GM23338 (cell line): Measurements from ENCODE around the gene COQ10B. TPM values are rescaled to one million over a fixed set of nuclear protein-coding genes. Genes with fewer than 3 reads are reported as not detected.

Experiments
- ATAC-seq: fragments of 200-7000 bp; cut with Tn5 transposase; 3 replicates; pipeline ENCODE4 v1.9.1; 2020
- DNase-seq: peaks from one replicate; pipeline ENCODE4 v3.0.0-alpha.2; 2015; ENCODE audit warnings: low spot score
- H2AFZ ChIP-seq: fragments of 200-600 bp; sonication (generic); 2 replicates; pipeline ENCODE4 v1.8.0; 2016; ENCODE audit warnings: antibody characterized with exemption, mild to moderate bottlenecking, moderate library complexity
- H3F3A ChIP-seq: fragments of 200-600 bp; sonication (generic); replicated peaks from 2 replicates; pipeline ENCODE4 v1.8.0; 2017; ENCODE audit warnings: antibody characterized with exemption, mixed run types, low read depth
- H3K27ac ChIP-seq: fragments of 200-600 bp; sonication (generic); 2 replicates; pipeline ENCODE4 v1.6.1; 2016; ENCODE audit warnings: low read depth
- H3K27me3 ChIP-seq: fragments of 200-600 bp; sonication (generic); 2 replicates; pipeline ENCODE4 v1.8.0; 2016; ENCODE audit warnings: mild to moderate bottlenecking, mixed run types, moderate library complexity; ENCODE audit not compliant: insufficient read depth
- H3K36me3 ChIP-seq: fragments of 200-600 bp; sonication (generic); 2 replicates; pipeline ENCODE4 v1.8.0; 2016; ENCODE audit warnings: mild to moderate bottlenecking; ENCODE audit not compliant: insufficient read depth
- H3K4me1 ChIP-seq: fragments of 200-600 bp; sonication (generic); 2 replicates; pipeline ENCODE4 v1.8.0; 2016; ENCODE audit warnings: mild to moderate bottlenecking, moderate library complexity; ENCODE audit not compliant: insufficient read depth
- H3K4me2 ChIP-seq: fragments of 200-600 bp; sonication (generic); 2 replicates; pipeline ENCODE4 v1.7.1; 2017; ENCODE audit warnings: mixed run types
- H3K4me3 ChIP-seq: fragments of 200-600 bp; sonication (generic); 2 replicates; pipeline ENCODE4 v1.6.1; 2016; ENCODE audit warnings: mixed run types
- H3K79me2 ChIP-seq: fragments of 200-600 bp; sonication (generic); replicated peaks from 2 replicates; pipeline ENCODE4 v1.8.0; 2017; ENCODE audit warnings: mild to moderate bottlenecking; ENCODE audit not compliant: insufficient read depth
- H3K9me2 ChIP-seq: fragments of 200-600 bp; sonication (generic); 2 replicates; pipeline ENCODE4 v1.8.0; 2017; ENCODE audit not compliant: insufficient read depth
- H4K20me1 ChIP-seq: fragments of 200-600 bp; sonication (generic); replicated peaks from 2 replicates; pipeline ENCODE4 v1.8.0; 2017; ENCODE audit warnings: mild to moderate bottlenecking; ENCODE audit not compliant: insufficient read depth
- H3K27ac Mint-ChIP-seq: 2 replicates; pipeline ENCODE4 v1.8.0; 2020; ENCODE audit warnings: inconsistent platforms, mild to moderate bottlenecking, moderate library complexity, mixed read lengths
- H3K27me3 Mint-ChIP-seq: 3 replicates; pipeline ENCODE4 v1.8.0; 2022; ENCODE audit warnings: low read depth, mild to moderate bottlenecking, moderate library complexity, mixed read lengths, inconsistent platforms; ENCODE audit not compliant: insufficient read depth, poor library complexity
- H3K36me3 Mint-ChIP-seq: 3 replicates; pipeline ENCODE4 v1.8.0; 2021; ENCODE audit warnings: low read depth, mild to moderate bottlenecking, inconsistent platforms, moderate library complexity, mixed read lengths
- H3K4me1 Mint-ChIP-seq: 3 replicates; pipeline ENCODE4 v1.8.0; 2020; ENCODE audit warnings: mild to moderate bottlenecking, inconsistent platforms, mixed read lengths
- H3K4me3 Mint-ChIP-seq: 3 replicates; pipeline ENCODE4 v1.8.0; 2021; ENCODE audit warnings: moderate library complexity, mild to moderate bottlenecking, inconsistent platforms, mixed read lengths
- H3K9me3 Mint-ChIP-seq: 3 replicates; pipeline ENCODE4 v1.8.0; 2020; ENCODE audit warnings: moderate library complexity, mild to moderate bottlenecking, inconsistent platforms, mixed read lengths
- CREB1 ChIP-seq: fragments of 250-450 bp; sonication (Bioruptor Pico); IDR thresholded peaks from 2 replicates; pipeline ENCODE4 v1.5.0; 2020; ENCODE audit warnings: low read depth, mild to moderate bottlenecking, moderate library complexity
- CTCF ChIP-seq, 2 experiments: fragments of 200-600 bp in 1 of 2; sonication (generic) in 1 of 2; conservative IDR thresholded peaks; 2 replicates each; pipeline versions ENCODE4 v1.5.1 to v1.6.1; 2016 to 2017; ENCODE audit warnings: antibody characterized with exemption in 2 of 2, low read depth in 2 of 2, mild to moderate bottlenecking in 2 of 2, moderate library complexity in 1 of 2
- ETS1 ChIP-seq: IDR thresholded peaks from 2 replicates; pipeline ENCODE4 v1.6.1; 2016; ENCODE audit warnings: antibody characterized with exemption
- EZH2 ChIP-seq: fragments of 200-600 bp; sonication (generic); IDR thresholded peaks from one replicate; pipeline ENCODE4 v1.8.0; 2017; ENCODE audit warnings: antibody characterized with exemption, mild to moderate bottlenecking, low read depth; ENCODE audit not compliant: unreplicated experiment
- EZH2phosphoT487 ChIP-seq: fragments of 200-600 bp; sonication (generic); IDR thresholded peaks from one replicate; pipeline ENCODE4 v1.8.1; 2018; ENCODE audit warnings: antibody characterized with exemption; ENCODE audit not compliant: unreplicated experiment
- NANOG ChIP-seq: IDR thresholded peaks from 2 replicates; pipeline ENCODE4 v1.6.1; 2016; ENCODE audit warnings: antibody characterized with exemption, borderline replicate concordance
- POLR2AphosphoS5 ChIP-seq: IDR thresholded peaks from 2 replicates; pipeline ENCODE4 v1.6.1; 2016; ENCODE audit warnings: antibody characterized with exemption, low read depth
- REST ChIP-seq: IDR thresholded peaks from one replicate; pipeline ENCODE4 v1.6.1; 2018; ENCODE audit warnings: antibody characterized with exemption; ENCODE audit not compliant: unreplicated experiment
- STAT1 ChIP-seq: IDR thresholded peaks from one replicate; pipeline ENCODE4 v1.6.1; 2016; ENCODE audit warnings: antibody characterized with exemption; ENCODE audit not compliant: unreplicated experiment
- ZNF114 ChIP-seq: fragments of 250-450 bp; sonication (Bioruptor Pico); IDR thresholded peaks from 2 replicates; pipeline ENCODE4 v1.5.0; 2020; ENCODE audit warnings: mild to moderate bottlenecking, moderate library complexity
- ZNF331 ChIP-seq: fragments of 250-450 bp; sonication (Bioruptor Pico); IDR thresholded peaks from 2 replicates; pipeline ENCODE4 v1.5.0; 2020; ENCODE audit warnings: low read depth, mild to moderate bottlenecking, moderate library complexity
- polyA plus RNA-seq: library from polyadenylated mRNA; unstranded; fragments of >200 nt; fragmentation: Nextera tagmentation; extraction: Ambion mirVana; gene quantifications from 2 replicates; pipeline ENCODE4 v1.2.1, GENCODE V29; 2016
- total RNA-seq: library from RNA; depleted of rRNA; stranded (reverse); fragments of >200 nt; shearing (Covaris generic); gene quantifications from 2 replicates; pipeline ENCODE4 v1.2.3, GENCODE V29; 2014

The COQ10B gene
- total and polyA plus RNA-seq, 2 experiments from 2014 or later: 26.1 to 27.6 TPM

- Histone ChIP-seq H3K27me3 (no peaks in the 10 kb centered on the region), H3K4me2 (peak overlapping the region; percentile 93), H2AFZ (no peak overlapping the region), H3K36me3 (no peaks in the 10 kb centered on the region), H3K4me1 (peaks cover 25% of the 10 kb centered on the region), H3K4me3 (peak overlapping the region; percentile 86), H3F3A (peaks cover 13% of the 10 kb centered on the region; the same call in 1 of the 2 replicates), H3K79me2 (peaks cover 35% of the 10 kb centered on the region), H3K9me2 (no peaks in the 10 kb centered on the region), H4K20me1 (peaks cover 19% of the 10 kb centered on the region), H3K27ac (no peak overlapping the region)
- ATAC-seq: 0 out of 3 replicates have a peak, but pooled peaks have one; percentile 2
- peak overlapping the region; percentile 96 for H3K4me3 Mint-ChIP-seq
- H3K36me3 Mint-ChIP-seq: peaks cover 8% of the 10 kb centered on the region
- H3K27me3 Mint-ChIP-seq: peaks cover 14% of the 10 kb centered on the region
- no peak for TF ChIP-seq EZH2phosphoT487
- H3K4me1 Mint-ChIP-seq: peaks cover 25% of the 10 kb centered on the region
- no peaks in the 10 kb centered on the region; the same call in 2 of the 3 replicates for H3K9me3 Mint-ChIP-seq
- no peak overlapping the region for H3K27ac Mint-ChIP-seq
- DNase-seq: peak; percentile 36
Observed at GRCh38 chr2:197514754-197515153, 61.4 kb downstream of the COQ10B start.

- no peaks in the 10 kb centered on the region for H3K9me2 ChIP-seq
- H3K4me3 ChIP-seq: peak overlapping the region; percentile 86
- peak overlapping the region; percentile 93 for H3K4me2 ChIP-seq
- peaks cover 41% of the 10 kb centered on the region for H3K79me2 ChIP-seq
- peaks cover 19% of the 10 kb centered on the region for H4K20me1 ChIP-seq
- no peaks in the 10 kb centered on the region for H3K27me3 ChIP-seq
- peak overlapping the region; percentile 95 for H2AFZ ChIP-seq
- Mint-ChIP-seq H3K27ac (peak overlapping the region; percentile 92), H3K36me3 (peaks cover 12% of the 10 kb centered on the region), H3K27me3 (peaks cover 14% of the 10 kb centered on the region), H3K4me3 (peak overlapping the region; percentile 96), H3K4me1 (peaks cover 26% of the 10 kb centered on the region), H3K9me3 (no peaks in the 10 kb centered on the region; the same call in 2 of the 3 replicates)
- peaks cover 25% of the 10 kb centered on the region for H3K4me1 ChIP-seq
- H3K36me3 ChIP-seq: 0 out of 2 replicates have a peak, but pooled peaks cover 1% of the 10 kb centered on the region
- DNase-seq: no peak
- ATAC-seq: no peak
- H3F3A ChIP-seq: peaks cover 13% of the 10 kb centered on the region; the same call in 1 of the 2 replicates
- peak overlapping the region; percentile 83; the same call in 1 of the 2 replicates for H3K27ac ChIP-seq
- no peak for TF ChIP-seq CTCF (conservative IDR thresholded peaks at IDR 0.05; ENCODE audit: low read depth in 2 of 2)
- TF ChIP-seq ETS1: no peak
- TF ChIP-seq ZNF114: no peak
- TF ChIP-seq POLR2AphosphoS5: no peak
- TF ChIP-seq NANOG: no peak
- TF ChIP-seq EZH2phosphoT487: no peak
- TF ChIP-seq CREB1 (CRISPR knock-in tag): no peak
- no peak for TF ChIP-seq EZH2
- no peak for TF ChIP-seq STAT1
- no peak for TF ChIP-seq REST
- no peak for TF ChIP-seq ZNF331 (CRISPR knock-in tag)
Observed at GRCh38 chr2:197515315-197515738, 62.0 kb downstream of the COQ10B start.
